Fibroblast of the conjunctiva (primary cell): ENCODE results near the gene OSCP1.

Source experiments
- DNase-seq: peaks from one replicate; pipeline ENCODE4 v3.0.0-alpha.2; 2010; ENCODE audit warnings: low read depth

Gene OSCP1

GRCh38 chr1:36382669-36383068, 67.6 kb downstream of the OSCP1 start:
- no peak for DNase-seq

- DNase-seq, result no peak
These were observed 68.0 kb downstream of the OSCP1 start for GRCh38 chr1:36382231-36382630.

GRCh38 chr1:36381405-36381804, 68.8 kb downstream of the OSCP1 start:
- DNase-seq, result no peak

GRCh38 chr1:36380782-36381181, 69.5 kb downstream of the OSCP1 start:
- no peak for DNase-seq

GRCh38 chr1:36380143-36380619, 70.1 kb downstream of the OSCP1 start:
- DNase-seq, result no peak

GRCh38 chr1:36377791-36378492, 72.3 kb downstream of the OSCP1 start:
- DNase-seq, result no peak

- DNase-seq, result no peak
These were observed 77.6 kb downstream of the OSCP1 start for GRCh38 chr1:36372617-36373016.

GRCh38 chr1:36369061-36369861, 81.0 kb downstream of the OSCP1 start:
- no peak for DNase-seq
